SU-DHL-6 (cell line): ENCODE results near the gene CD9.
A peak's percentile ranks its signal among the peaks of the same experiment; 100 is the strongest.

Experiments
- H2AFZ ChIP-seq: fragments of 200-600 bp; sonication (generic); 2 replicates; pipeline ENCODE4 v1.6.1; 2014; ENCODE audit warnings: low read depth, mild to moderate bottlenecking, moderate library complexity, mixed read lengths, antibody characterized with exemption, low read length; ENCODE audit not compliant: severe bottlenecking
- H3F3A ChIP-seq: fragments of 200-600 bp; shearing (Covaris generic); 2 replicates; pipeline ENCODE4 v1.6.0; 2016; ENCODE audit warnings: antibody characterized with exemption, mild to moderate bottlenecking; ENCODE audit not compliant: insufficient read depth
- H3K27ac ChIP-seq: fragments of 200-600 bp; sonication (generic); 2 replicates; pipeline ENCODE4 v1.5.1; 2016; ENCODE audit warnings: low read depth, mild to moderate bottlenecking, low read length, moderate library complexity, mixed read lengths
- H3K27me3 ChIP-seq: fragments of 200-600 bp; sonication (generic), shearing (Covaris generic); 2 replicates; pipeline ENCODE4 v1.6.0; 2014; ENCODE audit warnings: mild to moderate bottlenecking, low read length
- H3K36me3 ChIP-seq: fragments of 200-600 bp; sonication (generic); 2 replicates; pipeline ENCODE4 v1.6.1; 2014; ENCODE audit warnings: mild to moderate bottlenecking, low read length, mixed read lengths
- H3K4me2 ChIP-seq: fragments of 300-600, 200-600 bp; shearing (Covaris generic), sonication (generic); 2 replicates; pipeline ENCODE4 v1.6.0; 2014; ENCODE audit warnings: low read length, low read depth, mild to moderate bottlenecking; ENCODE audit not compliant: poor library complexity, severe bottlenecking
- H3K4me3 ChIP-seq: fragments of 200-600 bp; sonication (generic); 2 replicates; pipeline ENCODE4 v1.5.1; 2014; ENCODE audit warnings: antibody characterized with exemption, low read length, mild to moderate bottlenecking, mixed read lengths; ENCODE audit not compliant: insufficient read depth, poor library complexity, severe bottlenecking
- H3K79me2 ChIP-seq: fragments of 200-600 bp; sonication (generic); 2 replicates; pipeline ENCODE4 v1.6.1; 2014; ENCODE audit warnings: mild to moderate bottlenecking, low read length, moderate library complexity; ENCODE audit not compliant: insufficient read depth
- H3K9ac ChIP-seq: fragments of 200-600 bp; sonication (generic); 2 replicates; pipeline ENCODE4 v1.7.0; 2014; ENCODE audit warnings: mild to moderate bottlenecking, low read length
- H3K9me2 ChIP-seq: fragments of 200-600 bp; sonication (generic); replicated peaks from 2 replicates; pipeline ENCODE4 v1.6.1; 2014; ENCODE audit warnings: low read length; ENCODE audit not compliant: insufficient read depth
- H3K9me3 ChIP-seq: fragments of 200-600 bp; sonication (generic); 2 replicates; pipeline ENCODE4 v1.6.1; 2014; ENCODE audit warnings: low read length, mixed read lengths; ENCODE audit not compliant: insufficient read depth
- H4K20me1 ChIP-seq: fragments of 200-600 bp; sonication (generic); 2 replicates; pipeline ENCODE4 v1.6.1; 2014; ENCODE audit warnings: low read depth, mild to moderate bottlenecking, antibody characterized with exemption, low read length, moderate library complexity, mixed read lengths
- EZH2phosphoT487 ChIP-seq: fragments of 200-600 bp; sonication (generic), shearing (Covaris generic); conservative IDR thresholded peaks from 2 replicates; pipeline ENCODE4 v1.6.1; 2018; ENCODE audit warnings: mild to moderate bottlenecking, antibody characterized with exemption, low read length, moderate library complexity, mixed read lengths
- TF ChIP-seq, protein P1 (sequence below): fragments of 200-600 bp; sonication (generic); IDR thresholded peaks from one replicate; pipeline ENCODE4 v1.5.1; 2017; ENCODE audit warnings: antibody characterized with exemption, mild to moderate bottlenecking, low read length, moderate library complexity; ENCODE audit not compliant: insufficient read depth, poor library complexity, severe bottlenecking

The CD9 gene

DNA sequence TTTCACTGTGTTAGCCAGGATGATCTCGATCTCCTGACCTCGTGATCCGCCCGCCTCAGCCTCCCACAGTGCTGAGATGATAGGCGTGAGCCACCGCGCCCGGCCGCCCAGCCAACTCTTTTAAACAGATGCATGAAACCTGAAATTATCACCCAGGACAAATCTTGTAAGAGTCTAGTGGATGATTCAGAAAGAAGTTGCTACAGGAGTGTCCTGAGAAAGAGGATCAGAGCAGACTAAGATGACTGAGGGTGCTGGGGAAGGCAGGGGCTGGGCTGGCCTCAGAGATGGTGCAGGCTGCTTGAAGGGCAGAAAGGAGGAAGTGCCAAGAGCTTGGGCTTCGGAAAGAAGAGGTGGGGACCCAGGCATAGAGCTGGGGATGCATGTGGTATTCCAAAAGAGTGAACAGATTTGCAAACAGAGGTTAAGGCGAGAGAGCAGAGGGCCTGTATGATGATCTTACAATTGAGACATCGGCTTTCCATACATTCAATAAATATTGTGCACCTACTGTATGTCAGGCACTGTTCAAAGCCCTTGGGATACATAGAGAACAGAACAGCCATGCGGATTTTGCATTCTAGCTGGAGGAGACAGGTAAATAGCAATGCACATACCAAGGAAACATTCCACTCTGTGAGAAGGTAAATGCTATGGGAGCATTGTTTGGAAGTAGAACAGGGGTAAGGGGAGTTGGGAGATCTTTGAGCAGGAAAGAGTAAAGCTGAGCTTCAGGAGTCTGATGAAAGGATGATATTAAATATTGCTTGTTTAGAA is 7.4 kb upstream of the CD9 start:
- no peaks in the 10 kb centered on the region for H3K9me3 ChIP-seq
- H3K27ac ChIP-seq, result no peak overlapping the region
- H3K9me2 ChIP-seq, result no peaks in the 10 kb centered on the region
- H3K27me3 ChIP-seq, result no peaks in the 10 kb centered on the region
- no peak overlapping the region for H3K9ac ChIP-seq
- TF ChIP-seq EZH2phosphoT487, result no peak
- TF ChIP-seq, protein P1, sequence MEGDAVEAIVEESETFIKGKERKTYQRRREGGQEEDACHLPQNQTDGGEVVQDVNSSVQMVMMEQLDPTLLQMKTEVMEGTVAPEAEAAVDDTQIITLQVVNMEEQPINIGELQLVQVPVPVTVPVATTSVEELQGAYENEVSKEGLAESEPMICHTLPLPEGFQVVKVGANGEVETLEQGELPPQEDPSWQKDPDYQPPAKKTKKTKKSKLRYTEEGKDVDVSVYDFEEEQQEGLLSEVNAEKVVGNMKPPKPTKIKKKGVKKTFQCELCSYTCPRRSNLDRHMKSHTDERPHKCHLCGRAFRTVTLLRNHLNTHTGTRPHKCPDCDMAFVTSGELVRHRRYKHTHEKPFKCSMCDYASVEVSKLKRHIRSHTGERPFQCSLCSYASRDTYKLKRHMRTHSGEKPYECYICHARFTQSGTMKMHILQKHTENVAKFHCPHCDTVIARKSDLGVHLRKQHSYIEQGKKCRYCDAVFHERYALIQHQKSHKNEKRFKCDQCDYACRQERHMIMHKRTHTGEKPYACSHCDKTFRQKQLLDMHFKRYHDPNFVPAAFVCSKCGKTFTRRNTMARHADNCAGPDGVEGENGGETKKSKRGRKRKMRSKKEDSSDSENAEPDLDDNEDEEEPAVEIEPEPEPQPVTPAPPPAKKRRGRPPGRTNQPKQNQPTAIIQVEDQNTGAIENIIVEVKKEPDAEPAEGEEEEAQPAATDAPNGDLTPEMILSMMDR, result no peak
- H3F3A ChIP-seq, result no peaks in the 10 kb centered on the region
- H2AFZ ChIP-seq, result no peak overlapping the region
- H3K4me2 ChIP-seq, result no peak overlapping the region
- no peaks in the 10 kb centered on the region for H4K20me1 ChIP-seq
- H3K79me2 ChIP-seq, result no peaks in the 10 kb centered on the region
- H3K4me3 ChIP-seq, result no peak overlapping the region
- H3K36me3 ChIP-seq, result no peaks in the 10 kb centered on the region

DNA sequence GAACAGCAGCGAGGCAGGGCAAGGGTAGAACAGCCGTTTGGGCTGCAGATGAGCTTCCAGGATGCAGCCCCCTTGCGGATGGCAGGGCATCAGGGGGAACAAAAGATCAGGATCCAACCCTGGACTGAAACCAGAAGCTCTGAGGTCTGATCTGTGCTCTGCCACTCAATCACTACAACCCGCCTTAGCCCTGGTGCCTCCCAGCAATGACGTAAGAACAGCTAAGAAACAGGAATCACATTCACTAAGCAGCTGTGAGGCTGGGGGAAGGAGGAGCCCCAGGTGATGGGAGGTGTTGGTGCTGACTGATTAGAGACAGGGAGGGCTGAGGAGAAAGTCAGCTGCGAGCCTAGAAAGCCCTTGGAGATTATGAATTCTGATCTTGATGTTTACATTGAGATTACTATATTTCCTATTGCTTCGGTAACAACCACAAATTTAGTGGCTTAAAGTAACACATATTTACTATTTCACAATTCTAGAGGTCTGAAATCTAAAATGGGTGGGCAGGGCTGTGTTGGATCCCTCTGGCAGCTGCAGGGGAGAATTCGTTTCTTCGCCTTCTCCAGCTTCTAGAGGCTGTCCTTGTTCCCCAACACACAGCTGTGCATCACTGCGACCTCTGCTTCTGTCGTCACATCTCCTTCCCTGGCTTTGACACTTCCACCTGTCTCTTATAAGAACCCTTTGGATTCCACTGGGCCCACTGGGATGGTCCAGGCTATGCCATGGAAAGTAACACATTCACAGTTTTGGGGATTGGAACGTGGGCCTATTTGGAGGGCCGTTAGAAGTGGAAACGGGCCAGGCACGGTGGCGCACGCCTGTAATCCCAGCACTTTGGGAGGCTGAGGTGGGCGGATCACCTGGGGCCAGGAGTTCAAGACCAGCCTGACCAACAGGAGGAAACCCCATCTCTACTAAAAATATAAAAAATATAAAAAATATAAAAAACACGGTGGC is 6.1 kb upstream of the CD9 start:
- Histone ChIP-seq H3K27ac (no peak overlapping the region), H3K9me2 (no peaks in the 10 kb centered on the region), H2AFZ (no peak overlapping the region), H3K36me3 (no peaks in the 10 kb centered on the region), H3K4me3 (no peak overlapping the region), H4K20me1 (no peaks in the 10 kb centered on the region), H3K79me2 (no peaks in the 10 kb centered on the region), H3K9me3 (no peaks in the 10 kb centered on the region), H3K4me2 (no peak overlapping the region), H3F3A (no peaks in the 10 kb centered on the region), H3K9ac (no peak overlapping the region), H3K27me3 (0 out of 2 replicates have a peak, but pooled peaks cover 2% of the 10 kb centered on the region)
- no peak for TF ChIP-seq EZH2phosphoT487
- TF ChIP-seq, protein P1, result no peak

DNA sequence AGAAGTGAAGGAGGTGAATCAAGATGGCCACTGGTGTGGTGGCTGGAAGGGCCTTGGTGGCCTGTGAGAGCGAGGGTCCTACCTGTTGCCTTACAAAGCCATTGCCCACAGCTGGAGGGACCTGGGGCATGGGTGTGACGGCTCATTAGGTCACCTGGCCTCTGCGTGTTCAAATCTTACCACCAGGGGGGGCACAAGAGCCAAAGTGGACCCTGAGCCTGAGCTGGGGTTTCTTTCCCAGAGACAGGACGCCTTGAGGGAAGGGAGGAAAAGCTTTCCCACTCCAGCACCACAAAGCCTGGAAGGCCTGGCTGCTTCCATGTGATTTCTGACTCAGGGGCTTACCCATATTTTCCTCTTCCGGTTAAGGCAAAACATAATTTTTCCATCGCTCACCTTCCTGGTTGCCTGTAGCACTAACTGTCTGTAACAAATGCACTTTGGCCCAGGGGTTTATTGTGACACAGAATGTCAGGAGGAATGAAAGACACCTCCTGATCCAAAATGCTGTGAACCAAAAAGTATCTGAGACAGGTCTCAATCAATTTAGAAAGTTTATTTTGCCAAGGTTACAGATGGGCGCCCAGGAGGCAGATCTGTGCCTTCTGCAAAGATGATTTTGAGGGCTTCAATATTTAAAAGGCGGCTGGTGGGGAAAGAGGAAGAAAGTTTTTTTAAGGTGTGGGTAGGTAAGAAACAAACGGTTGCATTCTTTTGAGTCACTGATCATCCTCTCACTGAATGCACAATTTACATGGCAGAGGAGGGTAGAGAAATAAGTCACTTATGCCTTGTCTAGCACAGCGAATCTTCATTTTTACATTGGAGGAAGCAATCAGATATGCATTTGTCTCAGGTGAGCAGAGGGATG is 4.3 kb upstream of the CD9 start:
- Histone ChIP-seq H2AFZ (no peak overlapping the region), H4K20me1 (no peaks in the 10 kb centered on the region), H3K27me3 (0 out of 2 replicates have a peak, but pooled peaks cover 2% of the 10 kb centered on the region), H3K9me2 (no peaks in the 10 kb centered on the region), H3K36me3 (no peaks in the 10 kb centered on the region), H3F3A (no peaks in the 10 kb centered on the region), H3K9ac (no peak overlapping the region), H3K4me2 (no peak overlapping the region), H3K4me3 (no peak overlapping the region), H3K79me2 (no peaks in the 10 kb centered on the region), H3K9me3 (no peaks in the 10 kb centered on the region), H3K27ac (no peak overlapping the region)
- no peak for TF ChIP-seq EZH2phosphoT487
- TF ChIP-seq, protein P1, result peak; percentile 70
